K562 (cell line): Measurements from ENCODE around the gene WDR55. TPM values are rescaled to one million over a fixed set of nuclear protein-coding genes. Genes with fewer than 3 reads are reported as not detected.

ENCODE experiments used
- DIDO1 ChIP-seq: fragments of 450-650 bp; IDR thresholded peaks from 2 replicates; pipeline ENCODE4 v1.6.1; 2016; ENCODE audit warnings: low read depth, missing biosample characterization, missing genetic modification characterization
- KAT7 ChIP-seq: sonication (generic); formaldehyde crosslinking; IDR thresholded peaks from 2 replicates; pipeline ENCODE4 v1.8.0; 2022; ENCODE audit warnings: missing genetic modification reagents, mild to moderate bottlenecking, borderline replicate concordance
- MXI1 ChIP-seq: IDR thresholded peaks from 2 replicates; pipeline ENCODE4 v1.6.1; 2011; ENCODE audit warnings: low read depth, mild to moderate bottlenecking, improper control_type of control experiment, low read length
- NUFIP1 ChIP-seq: fragments of 450-650 bp; IDR thresholded peaks from 2 replicates; pipeline ENCODE4 v1.6.1; 2018; ENCODE audit not compliant: partially characterized antibody
- RBM15 ChIP-seq: fragments of 200-400 bp; formaldehyde crosslinking; IDR thresholded peaks from 2 replicates; pipeline ENCODE4 v1.6.1; 2018; ENCODE audit warnings: mild to moderate bottlenecking, low read length, moderate library complexity; ENCODE audit not compliant: insufficient read depth
- SIN3A ChIP-seq, 2 experiments: fragments of 150-350 bp in 1 of 2; IDR thresholded peaks; 2 replicates each; pipeline ENCODE4 v1.6.1; 2011 to 2016; ENCODE audit warnings: borderline replicate concordance in 2 of 2, low read depth in 2 of 2, low read length in 2 of 2, mild to moderate bottlenecking in 2 of 2, moderate library complexity in 2 of 2; ENCODE audit not compliant: control insufficient read depth in 1 of 2
- TAL1 ChIP-seq: fragments of 450-650 bp; IDR thresholded peaks from 2 replicates; pipeline ENCODE4 v1.6.1; 2016; ENCODE audit warnings: mild to moderate bottlenecking
- TEAD4 ChIP-seq, 2 experiments: sonication (generic) in 1 of 2; formaldehyde crosslinking in 1 of 2; IDR thresholded peaks; 2 replicates each; pipeline versions ENCODE4 v1.6.1 to v1.8.0; 2012 to 2022; ENCODE audit warnings: borderline replicate concordance in 1 of 2, inconsistent platforms in 1 of 2, low read length in 1 of 2, mild to moderate bottlenecking in 1 of 2, missing genetic modification reagents in 1 of 2
- TFAM ChIP-seq: fragments of 250-450 bp; sonication (Bioruptor Pico); conservative IDR thresholded peaks from 2 replicates; pipeline ENCODE4 v1.5.0; 2021; ENCODE audit warnings: mild to moderate bottlenecking, moderate library complexity
- TRIM25 ChIP-seq: fragments of 450-650 bp; IDR thresholded peaks from 2 replicates; pipeline ENCODE4 v1.7.0; 2016; ENCODE audit warnings: borderline replicate concordance
- ZBTB11 ChIP-seq, 3 experiments: fragments of 200-800 bp in 1 of 3; fragments of 250-450 bp in 1 of 3; fragments of 450-650 bp in 1 of 3; sonication (Bioruptor Pico) in 1 of 3; sonication (Bioruptor generic) in 1 of 3; formaldehyde crosslinking in 1 of 3; IDR thresholded peaks; 2 replicates each; pipeline versions ENCODE4 v1.6.1 to v1.8.0; 2016 to 2022; ENCODE audit warnings: mild to moderate bottlenecking in 2 of 3, missing genetic modification characterization in 2 of 3, missing compliant biosample characterization in 1 of 3, moderate library complexity in 1 of 3
- ZKSCAN1 ChIP-seq: fragments of 150-350 bp; IDR thresholded peaks from 2 replicates; pipeline ENCODE4 v1.6.1; 2016; ENCODE audit warnings: low read depth, low read length
- ZNF165 ChIP-seq: fragments of 250-450 bp; sonication (Bioruptor Pico); IDR thresholded peaks from 2 replicates; pipeline ENCODE4 v1.4.0; 2020; ENCODE audit warnings: borderline replicate concordance
- ZNF311 ChIP-seq: fragments of 250-450 bp; sonication (Bioruptor Pico); IDR thresholded peaks from 2 replicates; pipeline ENCODE4 v1.4.0; 2020; ENCODE audit warnings: mild to moderate bottlenecking, moderate library complexity
- ZNF324 ChIP-seq: fragments of 250-450 bp; sonication (Bioruptor Pico); IDR thresholded peaks from 2 replicates; pipeline ENCODE4 v1.4.0; 2020; ENCODE audit warnings: mild to moderate bottlenecking
- ZNF431 ChIP-seq: sonication (generic); formaldehyde crosslinking; IDR thresholded peaks from 2 replicates; pipeline ENCODE4 v1.8.0; 2022; ENCODE audit warnings: mild to moderate bottlenecking, missing genetic modification reagents
- ZNF778 ChIP-seq: fragments of 450-650 bp; formaldehyde crosslinking; IDR thresholded peaks from 2 replicates; pipeline ENCODE4 v1.4.0; 2020; ENCODE audit warnings: mild to moderate bottlenecking, moderate library complexity
- polyA plus RNA-seq, 8 experiments: library from polyadenylated mRNA; depleted of rRNA in 4 of 8; stranded (reverse) in 5 of 8; unstranded in 3 of 8; fragments of >200 nt; fragmentation: Nextera tagmentation in 2 of 8; fragmentation: Illumina TruSeq in 1 of 8; extraction: Ambion mirVana in 2 of 8; extraction: Trizol in 1 of 8; gene quantifications; 2 replicates each; pipeline versions ENCODE4 v1.2.1 to v1.2.3, GENCODE V29; 2011 to 2014; ENCODE audit warnings: inconsistent platforms in 1 of 8, missing spikeins in 1 of 8
- total RNA-seq, 7 experiments: library from RNA; depleted of rRNA in 6 of 7; stranded (reverse); fragments of >200 nt in 6 of 7; fragmentation: Illumina TruSeq in 2 of 7; extraction: Trizol in 2 of 7; gene quantifications; 2 replicates each; pipeline versions ENCODE4 v1.2.1 to v1.2.3, GENCODE V29; 2011 to 2021; ENCODE audit warnings: low replicate concordance in 1 of 7

WDR55 gene
- total and polyA plus RNA-seq, 9 of the 15 experiments (the other 6 are each of a cell fraction or from before 2014, with no cell fraction given) = 5.2 to 45.0 (median 29.3) TPM

GRCh38 chr5:140664359-140665119 is at the start of gene WDR55 (continued):
- TF ChIP-seq ZBTB11 (CRISPR knock-in tag; IDR thresholded peaks at IDR 0.05) (peak; percentile 88 to 98 (median 88); a peak in 5 of 6 replicates), ZNF165 (no peak), ZNF431 (CRISPR knock-in tag) (no peak), DIDO1 (tag) (0 out of 2 replicates have a peak, but pooled peaks have one; percentile 12), SIN3A (IDR thresholded peaks at IDR 0.05; ENCODE audit: borderline replicate concordance in 2 of 2, control insufficient read depth in 1 of 2, low read depth in 2 of 2, low read length in 2 of 2) (peak; percentile 89 to 98), MXI1 (peak; percentile 35), KAT7 (CRISPR knock-in tag) (no peak), TAL1 (no peak), RBM15 (no peak), ZNF778 (CRISPR knock-in tag) (no peak), TFAM (CRISPR knock-in tag) (no peak), TEAD4 (IDR thresholded peaks at IDR 0.05; ENCODE audit: low read length) (peak; percentile 47; the same call in 1 of the 2 replicates), TEAD4 (CRISPR knock-in tag; IDR thresholded peaks at IDR 0.05; ENCODE audit: borderline replicate concordance) (no peak), ZKSCAN1 (0 out of 2 replicates have a peak, but pooled peaks have one; percentile 40), NUFIP1 (no peak), TRIM25 (no peak), ZNF324 (CRISPR knock-in tag) (no peak), ZNF311 (CRISPR knock-in tag) (no peak)
